HG03342 (cell line): ENCODE measurements around the gene MCCC2.
"Not testable (repeated sequence)": the region's sequence is repeated elsewhere in the genome, so short reads cannot be mapped to it uniquely, and the experiment has no call there.

Experiments used
- ATAC-seq: cut with Tn5 transposase; IDR thresholded peaks from one replicate; pipeline ENCODE4 v1.9.1; 2021; ENCODE audit warnings: mild to moderate bottlenecking, moderate library complexity; ENCODE audit not compliant: unreplicated experiment

Gene MCCC2

GRCh38 chr5:71586941-71587765, at the start of gene MCCC2:
MCCC2 (plus strand) TSS chr5:71587340; CDS start chr5:71587426, 86 bp downstream.
- peak; percentile 97 for ATAC-seq

GRCh38 chr5:71537687-71538086, 49.5 kb upstream of the MCCC2 start:
- no peak for ATAC-seq

- ATAC-seq, result not testable (repeated sequence)
Observed at GRCh38 chr5:71550885-71551284, 36.3 kb upstream of the MCCC2 start.

- ATAC-seq, result not testable (repeated sequence)
Observed at GRCh38 chr5:71551582-71551981, 35.6 kb upstream of the MCCC2 start.

- ATAC-seq, result not testable (repeated sequence)
Observed at GRCh38 chr5:71552026-71552749, 35.0 kb upstream of the MCCC2 start.

- no peak for ATAC-seq
Observed at GRCh38 chr5:71563161-71563560, 24.0 kb upstream of the MCCC2 start.

GRCh38 chr5:71564895-71565294, 22.2 kb upstream of the MCCC2 start:
- no peak for ATAC-seq

GRCh38 chr5:71569748-71570509, 17.2 kb upstream of the MCCC2 start:
- ATAC-seq, result no peak

GRCh38 chr5:71571811-71572210, 15.3 kb upstream of the MCCC2 start:
- not testable (repeated sequence) for ATAC-seq

GRCh38 chr5:71573591-71573990, 13.5 kb upstream of the MCCC2 start:
- ATAC-seq, result no peak

GRCh38 chr5:71575588-71575987, 11.6 kb upstream of the MCCC2 start:
- ATAC-seq, result not testable (repeated sequence)

GRCh38 chr5:71576241-71576640, 10.9 kb upstream of the MCCC2 start:
- ATAC-seq, result no peak

- ATAC-seq, result not testable (repeated sequence)
Observed at GRCh38 chr5:71577839-71578238, 9.3 kb upstream of the MCCC2 start.

GRCh38 chr5:71582945-71583584, 4.1 kb upstream of the MCCC2 start:
- no peak for ATAC-seq

GRCh38 chr5:71586052-71586940, 844 bp upstream of the MCCC2 start:
- ATAC-seq, result peak; percentile 1

- peak; percentile 3 for ATAC-seq
Observed at GRCh38 chr5:71587766-71588532, 809 bp downstream of the MCCC2 start.

- no peak for ATAC-seq
Observed at GRCh38 chr5:71588533-71588885, 1.4 kb downstream of the MCCC2 start.

- ATAC-seq, result no peak
Observed at GRCh38 chr5:71589903-71590302, 2.8 kb downstream of the MCCC2 start.

- ATAC-seq, result no peak
Observed at GRCh38 chr5:71591100-71591499, 4.0 kb downstream of the MCCC2 start.
